LoVo (cell line): ENCODE results near the gene PCBP3.

ENCODE experiments used
- DNase-seq: peaks from one replicate; pipeline ENCODE4 v3.0.0-alpha.2; 2016; ENCODE audit warnings: low spot score

Gene PCBP3

GRCh38 chr21:45912611-45913417 lies 269.3 kb downstream of the PCBP3 start:
- no peak for DNase-seq

DNA sequence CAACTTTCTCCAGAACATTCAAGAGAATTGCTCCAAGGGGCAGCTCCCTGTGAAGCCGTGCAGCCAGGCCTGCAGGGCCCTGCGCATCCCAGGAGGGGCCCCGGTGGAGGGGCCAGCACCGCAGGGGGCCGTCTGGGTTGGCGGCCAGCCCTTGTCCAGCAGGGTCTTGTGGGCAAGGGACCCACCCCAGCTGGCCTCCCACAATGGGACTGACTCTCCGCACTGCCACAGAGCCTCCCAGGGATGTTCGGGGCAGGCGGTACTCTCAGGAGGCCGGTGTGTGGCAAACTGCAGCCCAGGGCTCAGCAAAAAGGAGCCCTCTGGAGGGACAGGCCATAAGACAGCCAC lies 269.9 kb downstream of the PCBP3 start:
- DNase-seq = no peak

GRCh38 chr21:45913886-45914285 lies 270.4 kb downstream of the PCBP3 start:
- no peak for DNase-seq

DNA sequence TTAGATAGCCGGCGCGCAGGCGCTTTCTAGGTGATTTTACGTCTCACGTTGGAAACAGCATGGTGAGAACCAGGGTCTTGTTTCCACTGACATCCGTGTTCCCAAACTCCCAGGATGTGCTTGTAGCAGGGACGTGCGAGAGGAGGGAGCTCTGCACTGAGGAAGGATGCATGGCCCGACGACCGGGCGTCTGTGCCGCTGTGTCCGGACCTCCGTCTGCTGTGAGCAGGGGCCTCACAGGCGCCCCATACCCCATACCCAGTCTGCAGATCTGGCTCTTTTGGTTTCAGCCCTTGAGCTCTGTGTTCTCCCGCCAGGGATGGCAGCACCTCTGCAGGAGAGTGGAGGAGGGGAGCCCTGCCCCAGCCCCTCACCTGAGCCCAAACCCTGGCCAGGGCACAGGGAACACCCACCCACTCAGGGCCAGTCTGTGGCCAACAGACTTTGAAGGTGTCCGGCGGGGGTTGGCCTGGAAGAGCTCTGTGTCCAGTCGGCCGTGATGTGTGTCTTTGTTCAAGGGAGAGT lies 270.9 kb downstream of the PCBP3 start:
- no peak for DNase-seq

DNA sequence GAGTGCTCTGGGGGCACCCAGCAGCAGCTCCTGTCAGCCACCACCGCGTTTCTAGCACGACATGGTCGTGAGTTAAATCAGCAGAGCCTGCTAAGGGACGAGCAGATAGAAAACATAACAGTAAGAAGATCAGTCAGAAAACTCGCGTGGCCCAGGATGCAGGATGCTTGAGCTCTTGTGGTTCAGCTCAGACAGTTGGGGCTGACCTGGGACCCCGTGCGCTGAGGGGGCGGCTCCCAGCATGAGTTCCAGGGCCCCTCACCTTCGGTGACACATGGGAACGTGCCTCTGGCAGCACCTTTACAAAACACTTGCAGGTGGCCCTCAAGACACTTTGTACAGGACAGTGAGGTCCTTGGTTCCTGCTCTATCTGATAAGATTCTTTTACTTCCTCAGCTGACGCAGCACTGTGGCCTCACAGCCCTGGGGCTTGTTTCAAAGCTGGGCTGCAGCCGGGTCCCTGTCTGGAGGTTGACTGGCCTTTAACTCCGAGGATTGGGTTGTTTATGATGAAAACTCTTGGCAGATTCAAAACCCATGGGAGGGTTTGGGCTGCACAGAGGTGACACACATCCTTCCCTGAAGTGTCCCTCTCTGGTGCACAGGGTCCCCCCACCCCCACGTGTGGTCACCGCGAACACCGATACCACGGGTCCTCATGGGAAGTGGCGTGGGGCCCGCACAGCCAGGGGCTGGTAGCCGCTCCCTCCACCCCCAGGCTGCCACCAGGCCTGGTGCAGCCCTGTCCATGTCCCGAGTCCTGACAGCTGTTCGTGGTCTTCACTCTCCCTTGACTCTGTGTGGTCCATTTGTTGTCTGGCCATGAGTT lies 272.7 kb downstream of the PCBP3 start:
- no peak for DNase-seq

DNA sequence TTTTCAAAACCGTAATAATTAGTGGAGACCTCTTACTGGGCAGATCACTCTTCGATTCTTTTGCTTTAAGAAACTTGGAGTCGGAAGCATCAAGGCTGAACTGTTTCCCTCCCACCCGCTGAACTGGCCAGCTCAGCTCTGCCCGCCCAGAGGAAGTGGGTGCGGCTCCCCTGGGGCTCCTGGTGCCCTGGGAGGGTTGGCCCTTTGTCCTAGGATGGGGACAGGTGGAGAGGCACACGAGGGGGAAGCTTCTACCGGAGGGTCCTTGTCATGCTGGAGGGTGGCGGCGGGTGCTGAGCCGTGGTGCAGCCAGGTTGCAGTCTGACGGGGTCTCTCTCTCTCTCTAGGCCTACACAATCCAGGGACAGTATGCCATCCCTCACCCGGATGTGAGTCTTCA lies 273.7 kb downstream of the PCBP3 start:
- no peak for DNase-seq

DNA sequence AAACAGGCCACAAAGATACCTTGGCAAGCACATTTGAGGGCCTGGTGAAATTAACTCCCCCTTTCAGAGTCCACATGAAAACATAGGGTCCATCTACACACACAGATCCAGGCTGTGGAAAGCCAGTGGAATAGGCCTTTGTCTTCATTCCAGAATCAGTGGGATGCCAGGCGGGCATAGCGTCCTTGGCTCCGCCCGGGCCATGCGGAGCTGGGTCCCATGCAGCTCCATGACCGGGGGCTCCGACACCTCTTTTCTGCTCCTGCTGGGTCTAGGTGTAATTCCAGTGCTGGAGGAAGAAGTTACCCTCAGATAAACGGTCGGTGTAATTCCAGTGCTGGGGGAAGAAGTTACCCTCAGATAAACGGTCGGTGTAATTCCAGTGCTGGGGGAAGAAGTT lies 274.5 kb downstream of the PCBP3 start:
- DNase-seq = no peak

DNA sequence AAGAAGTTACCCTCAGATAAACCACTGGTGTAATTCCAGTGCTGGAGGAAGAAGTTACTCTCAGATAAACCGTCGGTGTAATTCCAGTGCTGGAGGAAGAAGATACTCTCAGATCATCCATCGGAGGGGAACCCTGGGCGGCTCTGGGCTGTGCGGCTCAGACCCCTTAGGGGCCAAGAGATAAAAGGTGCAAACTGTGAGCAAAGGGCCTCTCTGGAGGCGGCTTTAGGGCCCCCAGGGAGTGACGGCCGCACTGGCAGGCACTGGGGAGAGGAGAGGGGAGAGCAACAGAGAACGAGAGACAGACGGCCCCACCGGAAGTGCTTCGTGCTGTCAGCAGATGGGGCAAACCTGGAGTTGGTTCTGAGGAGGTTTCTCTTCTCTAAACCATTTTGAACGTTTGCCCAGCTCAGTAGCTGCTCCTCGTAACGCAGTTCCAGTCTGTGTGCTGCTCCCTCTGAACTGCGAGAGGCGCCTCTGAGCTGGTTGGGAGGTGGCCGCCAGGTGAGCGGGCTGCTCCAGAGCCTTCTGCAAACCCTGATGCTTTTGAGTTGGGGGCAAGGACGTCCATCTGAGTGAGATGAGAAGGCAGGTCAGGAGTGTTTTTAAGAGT lies 275.4 kb downstream of the PCBP3 start:
- no peak for DNase-seq

DNA sequence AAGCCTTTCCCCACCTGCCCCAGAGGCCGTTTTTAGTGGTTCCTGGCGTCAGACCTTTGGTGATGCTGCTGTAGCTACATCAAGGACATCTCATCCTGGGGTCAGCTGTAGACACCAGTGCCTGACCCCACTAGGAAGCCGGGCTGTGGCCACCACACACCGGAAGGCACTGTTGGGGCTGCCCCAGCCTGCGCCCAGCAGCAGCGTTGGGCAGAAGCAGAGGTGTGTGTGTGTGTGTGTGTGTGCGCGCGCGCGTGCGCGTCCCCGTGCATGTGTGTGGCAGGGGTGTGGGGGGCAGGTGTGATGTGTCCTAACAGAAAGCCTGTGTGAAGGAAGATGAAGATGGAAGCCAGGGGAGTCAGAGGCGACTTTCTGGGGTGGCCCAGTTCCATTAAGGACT lies 276.1 kb downstream of the PCBP3 start:
- DNase-seq = no peak

- DNase-seq = no peak
Measured at GRCh38 chr21:45920824-45921600, 277.5 kb downstream of the PCBP3 start.

DNA sequence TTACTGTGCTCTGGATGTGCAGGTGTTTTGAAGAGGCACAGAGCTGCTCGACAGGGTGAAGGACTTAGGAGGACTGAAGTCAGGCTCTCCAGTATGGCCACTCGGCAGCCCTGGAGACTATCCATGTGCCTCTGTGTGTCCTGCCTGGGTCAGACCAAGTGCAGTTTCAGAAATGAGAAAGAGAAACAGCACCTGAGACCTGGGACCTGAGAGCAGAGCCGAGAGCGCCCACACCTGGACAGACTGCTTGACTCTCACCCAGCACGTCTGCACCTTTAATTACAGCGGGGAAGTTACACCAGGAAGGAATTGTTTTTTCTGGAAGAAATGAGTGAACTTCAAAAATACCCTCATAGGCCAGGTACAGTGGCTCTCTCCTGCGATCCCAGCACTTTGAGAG lies 278.4 kb downstream of the PCBP3 start:
- no peak for DNase-seq

GRCh38 chr21:45922648-45923047 lies 279.1 kb downstream of the PCBP3 start:
- no peak for DNase-seq

DNA sequence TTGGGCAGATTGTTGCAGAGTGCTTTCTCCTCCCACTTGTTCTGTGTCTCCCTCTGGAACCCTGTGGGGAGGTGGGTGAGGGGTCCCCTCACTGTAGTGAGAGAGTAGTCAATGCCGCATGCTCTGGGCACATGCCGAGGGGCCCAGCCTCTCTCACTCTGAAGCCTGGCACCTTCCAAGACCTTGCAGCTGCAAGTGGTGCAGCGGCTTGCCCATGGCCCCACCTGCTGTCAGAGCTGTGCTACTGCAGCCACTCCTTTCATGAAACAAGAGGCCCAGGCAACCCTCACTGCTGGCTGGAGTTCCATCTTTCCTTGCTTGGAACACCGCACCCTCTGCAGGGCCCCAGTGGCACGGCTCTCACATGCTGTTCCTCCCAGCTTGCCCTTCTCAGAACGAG lies 279.6 kb downstream of the PCBP3 start:
- no peak for DNase-seq

GRCh38 chr21:45926281-45926680 lies 282.8 kb downstream of the PCBP3 start:
- DNase-seq = no peak

DNA sequence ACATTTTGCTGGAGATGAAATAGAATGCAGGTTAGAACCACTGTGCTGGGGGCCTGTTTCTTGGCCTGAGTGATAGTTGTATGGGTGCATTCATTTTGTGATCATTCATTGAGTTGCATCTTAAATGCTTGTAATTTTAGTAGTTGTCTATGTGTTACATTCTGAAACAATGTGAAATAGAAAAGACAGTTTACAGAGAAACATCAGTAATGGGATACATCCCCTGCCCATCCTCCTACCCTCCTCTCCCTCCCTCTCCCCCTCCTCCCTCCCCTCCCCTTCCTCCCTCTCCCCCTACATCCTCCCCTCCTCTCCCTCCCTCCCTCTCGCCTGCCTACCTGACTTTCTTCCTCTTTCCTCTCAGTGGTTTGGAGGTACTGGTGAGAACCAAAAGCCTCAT lies 283.5 kb downstream of the PCBP3 start:
- no peak for DNase-seq

GRCh38 chr21:45927851-45928850 lies 284.6 kb downstream of the PCBP3 start:
- DNase-seq = no peak

GRCh38 chr21:45929449-45929848 lies 285.9 kb downstream of the PCBP3 start:
- no peak for DNase-seq

- no peak for DNase-seq
Measured at GRCh38 chr21:45930231-45930760, 286.8 kb downstream of the PCBP3 start.

DNA sequence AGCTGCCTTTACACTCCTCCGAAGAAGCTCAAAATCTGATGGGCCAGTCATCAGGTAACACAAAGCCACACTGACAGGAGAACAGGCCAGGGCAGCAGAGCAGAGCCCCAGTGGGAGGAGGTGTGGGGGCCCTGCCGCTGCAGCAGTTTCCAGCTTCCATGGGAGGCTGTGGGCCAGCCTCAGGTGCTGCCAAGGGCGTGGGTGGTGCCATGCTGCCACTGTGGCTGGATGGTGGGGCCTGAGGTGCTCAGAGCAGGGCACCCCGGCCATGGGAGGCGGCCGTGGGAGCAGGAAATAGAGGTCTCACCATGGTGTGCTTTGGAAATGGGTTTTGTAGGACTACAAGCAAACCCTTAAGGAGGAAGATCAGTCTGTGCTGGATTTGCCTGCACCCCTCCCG lies 287.3 kb downstream of the PCBP3 start:
- DNase-seq = no peak

DNA sequence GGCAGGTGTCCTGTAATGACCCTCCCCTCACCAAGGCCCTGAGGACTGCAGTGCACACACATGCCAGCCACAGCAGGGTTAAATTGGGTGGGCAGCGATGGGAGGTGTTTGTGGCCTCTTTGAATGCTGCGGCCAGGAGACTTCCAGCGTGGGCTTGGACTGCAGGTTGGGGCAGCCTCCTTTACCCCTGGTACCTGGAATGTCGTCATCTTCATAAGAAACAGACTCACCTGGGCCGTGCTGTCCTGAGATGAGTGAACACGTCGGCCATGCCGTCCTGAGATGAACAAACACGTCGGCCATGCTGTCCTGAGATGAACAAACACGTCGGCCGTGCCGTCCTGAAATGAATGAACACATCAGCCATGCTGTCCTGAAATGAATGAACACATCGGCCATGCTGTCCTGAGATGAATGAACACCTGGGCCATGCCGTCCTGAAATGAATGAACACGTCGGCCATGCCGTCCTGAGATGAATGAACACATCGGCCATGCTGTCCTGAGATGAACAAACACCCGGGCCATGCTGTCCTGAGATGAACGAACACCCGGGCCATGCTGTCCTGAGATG lies 288.0 kb downstream of the PCBP3 start:
- DNase-seq = no peak
